HEK293 (cell line): ENCODE results near the gene PRKAG2.

ENCODE experiments used
- CTCF ChIA-PET: fragments of 350-600 bp; formaldehyde crosslinking; extraction: SDS; loops from one replicate; lab custom pipeline; 2021; ENCODE audit warnings: antibody characterized with exemption; lab: Yijun Ruan, JAX
- POLR2A ChIA-PET: fragments of 300-600 bp; formaldehyde crosslinking; extraction: SDS; loops from one replicate; lab custom pipeline; 2020; ENCODE audit warnings: antibody characterized with exemption, inconsistent platforms; lab: Yijun Ruan, JAX
- H3K27ac ChIP-seq: fragments of 200-500 bp; sonication (Bioruptor generic); 2 replicates; pipeline ENCODE4 v1.5.1; 2014; ENCODE audit warnings: low read depth, low read length, control low read depth, inconsistent platforms; ENCODE audit errors: extremely low read depth
- H3K36me3 ChIP-seq, 2 experiments: fragments of 200-500 bp in 1 of 2; sonication (Bioruptor generic) in 1 of 2; 1 replicate in 1 of 2; 2 replicates in 1 of 2; pipeline ENCODE4 v1.5.1; 2014 to 2017; ENCODE audit warnings: inconsistent platforms in 2 of 2, low read length in 2 of 2; ENCODE audit not compliant: control insufficient read depth in 2 of 2, insufficient read depth in 1 of 2
- H3K4me1 ChIP-seq: fragments of 200-500 bp; sonication (Bioruptor generic); 2 replicates; pipeline ENCODE4 v1.5.1; 2014; ENCODE audit warnings: mild to moderate bottlenecking, low read length, inconsistent platforms; ENCODE audit not compliant: control insufficient read depth, insufficient read depth
- H3K4me3 ChIP-seq: 2 replicates; pipeline ENCODE4 v1.5.1; 2011; ENCODE audit warnings: low read depth, mild to moderate bottlenecking, control low read depth, low read length, moderate library complexity
- H3K9me3 ChIP-seq: fragments of 200-500 bp; sonication (Bioruptor generic); 2 replicates; pipeline ENCODE4 v1.5.1; 2014; ENCODE audit warnings: low read depth, low read length, inconsistent platforms; ENCODE audit not compliant: control insufficient read depth, insufficient read depth
- GLI2 ChIP-seq: fragments of 450-650 bp; formaldehyde crosslinking; IDR thresholded peaks from 2 replicates; pipeline ENCODE4; 2017; ENCODE audit warnings: missing biosample characterization, missing genetic modification characterization, low read depth, borderline replicate concordance
- ZBTB20 ChIP-seq: fragments of 450-650 bp; formaldehyde crosslinking; IDR thresholded peaks from 2 replicates; pipeline ENCODE4 v1.5.1; 2016; ENCODE audit warnings: missing biosample characterization, missing genetic modification characterization
- ZEB2 ChIP-seq: fragments of 450-650 bp; formaldehyde crosslinking; IDR thresholded peaks from 2 replicates; pipeline ENCODE4 v1.5.1; 2016; ENCODE audit warnings: missing biosample characterization, missing genetic modification characterization
- ZNF10 ChIP-seq: fragments of 450-650 bp; formaldehyde crosslinking; IDR thresholded peaks from 2 replicates; pipeline ENCODE4 v1.5.1; 2017; ENCODE audit warnings: missing biosample characterization, missing genetic modification characterization
- ZNF112 ChIP-seq: fragments of 450-650 bp; formaldehyde crosslinking; IDR thresholded peaks from 2 replicates; pipeline ENCODE4 v1.5.0; 2017; ENCODE audit warnings: missing biosample characterization, missing genetic modification characterization
- ZNF114 ChIP-seq: fragments of 450-650 bp; formaldehyde crosslinking; IDR thresholded peaks from 2 replicates; pipeline ENCODE4 v1.5.0; 2017; ENCODE audit warnings: missing biosample characterization, missing genetic modification characterization
- ZNF155 ChIP-seq: fragments of 450-650 bp; formaldehyde crosslinking; IDR thresholded peaks from 2 replicates; pipeline ENCODE4 v1.5.1; 2016; ENCODE audit warnings: missing biosample characterization, missing genetic modification characterization
- ZNF157 ChIP-seq: fragments of 450-650 bp; formaldehyde crosslinking; IDR thresholded peaks from 2 replicates; pipeline ENCODE4 v1.5.1; 2016; ENCODE audit warnings: missing biosample characterization, missing genetic modification characterization
- ZNF169 ChIP-seq: fragments of 450-650 bp; formaldehyde crosslinking; IDR thresholded peaks from 2 replicates; pipeline ENCODE4 v1.5.1; 2016; ENCODE audit warnings: missing biosample characterization, missing genetic modification characterization
- ZNF214 ChIP-seq: fragments of 450-650 bp; formaldehyde crosslinking; IDR thresholded peaks from 2 replicates; pipeline ENCODE4 v1.5.1; 2017; ENCODE audit warnings: missing biosample characterization, mild to moderate bottlenecking, missing genetic modification characterization, borderline replicate concordance
- ZNF341 ChIP-seq: fragments of 450-650 bp; formaldehyde crosslinking; IDR thresholded peaks from 2 replicates; pipeline ENCODE4; 2016; ENCODE audit warnings: low read depth, missing biosample characterization, missing genetic modification characterization
- ZNF394 ChIP-seq: fragments of 450-650 bp; formaldehyde crosslinking; IDR thresholded peaks from 2 replicates; pipeline ENCODE4 v1.5.1; 2016; ENCODE audit warnings: missing biosample characterization, missing genetic modification characterization, mild to moderate bottlenecking, moderate library complexity, borderline replicate concordance
- ZNF416 ChIP-seq: fragments of 450-650 bp; formaldehyde crosslinking; IDR thresholded peaks from 2 replicates; pipeline ENCODE4 v1.5.1; 2016; ENCODE audit warnings: missing biosample characterization, missing genetic modification characterization
- ZNF473 ChIP-seq: fragments of 450-650 bp; formaldehyde crosslinking; IDR thresholded peaks from 2 replicates; pipeline ENCODE4 v1.5.1; 2017; ENCODE audit warnings: missing biosample characterization, missing genetic modification characterization
- ZNF501 ChIP-seq: fragments of 450-650 bp; formaldehyde crosslinking; IDR thresholded peaks from 2 replicates; pipeline ENCODE4 v1.5.1; 2016; ENCODE audit warnings: missing biosample characterization, missing genetic modification characterization
- ZNF548 ChIP-seq: fragments of 450-650 bp; formaldehyde crosslinking; IDR thresholded peaks from 2 replicates; pipeline ENCODE4 v1.5.1; 2016; ENCODE audit warnings: missing biosample characterization, missing genetic modification characterization
- ZNF558 ChIP-seq: fragments of 450-650 bp; formaldehyde crosslinking; IDR thresholded peaks from 2 replicates; pipeline ENCODE4 v1.5.1; 2016; ENCODE audit warnings: missing biosample characterization, missing genetic modification characterization
- ZNF610 ChIP-seq: fragments of 450-650 bp; formaldehyde crosslinking; IDR thresholded peaks from 2 replicates; pipeline ENCODE4 v1.5.1; 2016; ENCODE audit warnings: missing biosample characterization, missing genetic modification characterization, borderline replicate concordance
- ZNF76 ChIP-seq: fragments of 450-650 bp; formaldehyde crosslinking; IDR thresholded peaks from 2 replicates; pipeline ENCODE4; 2016; ENCODE audit warnings: low read depth, missing biosample characterization, missing genetic modification characterization, borderline replicate concordance
- ZSCAN30 ChIP-seq: fragments of 450-650 bp; IDR thresholded peaks from 2 replicates; pipeline ENCODE4 v1.5.1; 2018; ENCODE audit warnings: missing biosample characterization, mild to moderate bottlenecking, missing genetic modification characterization, moderate library complexity
- TF ChIP-seq, protein P1 (sequence below): fragments of 450-650 bp; formaldehyde crosslinking; IDR thresholded peaks from 2 replicates; pipeline ENCODE4 v1.5.1; 2016; ENCODE audit warnings: missing biosample characterization, missing genetic modification characterization
- TF ChIP-seq, protein P2 (sequence below): fragments of 450-650 bp; IDR thresholded peaks from 2 replicates; pipeline ENCODE4 v1.5.1; 2018; ENCODE audit warnings: missing biosample characterization, missing genetic modification characterization
- TF ChIP-seq, protein P3 (sequence below): fragments of 450-650 bp; formaldehyde crosslinking; IDR thresholded peaks from 2 replicates; pipeline ENCODE4 v1.5.1; 2017; ENCODE audit warnings: missing biosample characterization, mild to moderate bottlenecking, missing genetic modification characterization, moderate library complexity

The PRKAG2 gene

DNA sequence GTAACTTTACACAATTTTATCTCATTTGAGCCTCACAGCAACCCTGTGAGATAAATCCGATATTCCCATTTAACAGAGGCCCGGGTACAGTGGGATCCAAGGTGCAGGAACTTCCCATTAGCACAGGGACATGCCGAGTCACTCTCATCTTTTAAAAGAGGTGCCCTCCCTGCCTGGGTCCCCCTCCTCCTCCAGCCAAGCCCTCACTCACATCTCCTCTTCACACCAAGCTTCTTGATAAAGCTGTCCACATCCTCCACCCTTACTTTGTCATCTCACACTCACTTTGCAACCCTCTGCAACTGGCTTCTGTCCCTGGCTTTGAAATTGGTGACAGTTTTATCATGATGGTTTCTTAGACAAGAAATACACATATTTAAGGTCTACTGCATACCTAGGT lies 212.6 kb downstream of the PRKAG2 start (continued):
- TF ChIP-seq ZBTB20 (tag by site-specific recombination), result no peak

DNA sequence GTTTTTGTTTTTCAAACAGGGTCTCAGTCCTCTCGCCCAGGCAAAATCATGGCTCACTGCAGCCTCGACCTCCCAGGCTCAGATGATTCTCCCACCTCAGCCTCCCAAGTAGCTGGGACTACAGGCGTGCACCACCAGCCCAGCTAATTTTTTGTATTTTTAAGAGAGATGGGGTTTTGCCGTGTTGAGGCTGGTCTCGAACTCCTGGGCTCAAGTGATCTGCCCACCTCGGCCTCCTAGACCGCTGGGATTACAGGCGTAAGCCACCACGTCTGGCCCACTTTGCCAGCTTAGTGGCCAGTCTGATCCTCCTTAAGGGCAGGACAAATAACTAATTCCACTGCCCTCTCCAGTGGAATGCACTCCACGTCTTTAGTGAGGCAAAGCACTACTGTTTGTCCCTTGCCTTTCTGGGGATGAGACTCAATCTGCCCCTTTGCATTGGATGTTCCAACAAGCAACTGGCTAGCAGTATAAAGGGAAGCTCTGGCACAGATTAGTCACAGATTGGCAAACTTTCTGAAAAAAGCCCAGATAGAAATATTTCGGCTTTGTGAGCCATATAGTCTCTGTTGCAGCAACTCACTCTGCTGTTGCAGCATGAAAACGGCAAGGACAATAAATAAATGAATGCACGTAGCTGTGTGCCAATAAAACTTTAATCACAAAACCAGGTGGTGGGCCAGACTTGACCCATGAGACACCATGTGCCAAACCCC lies 213.4 kb downstream of the PRKAG2 start:
- CTCF ChIA-PET, result interaction anchor here (0.6 to 0.7 kb wide), 2 partner anchors 39 to 40 kb away, joined by 3 read pairs; no protein-coding TSS in a partner anchor

DNA sequence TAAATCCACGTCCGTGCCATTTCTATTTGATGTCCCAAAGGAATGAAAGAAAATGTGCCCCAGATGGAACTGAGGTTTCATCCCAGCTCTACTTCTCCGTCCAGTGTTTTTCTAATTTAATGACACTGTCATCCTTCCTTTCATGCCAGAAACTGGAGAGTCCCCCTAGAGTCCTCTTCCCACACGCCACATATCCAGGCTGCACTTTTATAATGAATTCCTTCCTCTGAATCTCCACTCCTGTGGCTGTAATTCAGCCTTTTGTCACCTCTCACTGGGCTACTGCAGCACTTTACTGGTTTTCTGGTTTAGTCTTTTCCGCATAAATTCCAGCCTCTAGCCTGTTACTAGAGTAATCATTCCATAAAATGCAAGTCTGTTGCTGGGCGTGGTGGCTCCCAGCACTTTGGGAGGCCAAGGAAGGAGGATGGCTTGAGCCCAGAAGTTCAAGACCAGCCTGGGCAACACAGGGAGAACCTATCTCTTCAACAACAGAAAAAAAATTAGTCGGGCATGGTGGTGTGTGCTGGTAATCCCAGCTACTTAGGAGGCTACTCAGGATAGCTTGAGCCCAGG lies 214.6 kb downstream of the PRKAG2 start:
- ChIA-PET POLR2A (no interaction called here), CTCF (interaction anchor here (0.6 kb wide), 1 partner anchor 56 kb away, joined by 3 read pairs; no protein-coding TSS in a partner anchor)
- H3K4me1 ChIP-seq, result no peaks in the 10 kb centered on the region
- no peak for TF ChIP-seq ZNF558 (tag by site-specific recombination)
- no peak for TF ChIP-seq ZNF155 (tag by site-specific recombination)
- no peak for TF ChIP-seq ZNF112 (tag by site-specific recombination)
- TF ChIP-seq ZNF169 (tag by site-specific recombination), result no peak
- no peak for TF ChIP-seq GLI2 (tag by site-specific recombination)
- TF ChIP-seq ZSCAN30 (tag by site-specific recombination), result no peak
- TF ChIP-seq, protein P1, sequence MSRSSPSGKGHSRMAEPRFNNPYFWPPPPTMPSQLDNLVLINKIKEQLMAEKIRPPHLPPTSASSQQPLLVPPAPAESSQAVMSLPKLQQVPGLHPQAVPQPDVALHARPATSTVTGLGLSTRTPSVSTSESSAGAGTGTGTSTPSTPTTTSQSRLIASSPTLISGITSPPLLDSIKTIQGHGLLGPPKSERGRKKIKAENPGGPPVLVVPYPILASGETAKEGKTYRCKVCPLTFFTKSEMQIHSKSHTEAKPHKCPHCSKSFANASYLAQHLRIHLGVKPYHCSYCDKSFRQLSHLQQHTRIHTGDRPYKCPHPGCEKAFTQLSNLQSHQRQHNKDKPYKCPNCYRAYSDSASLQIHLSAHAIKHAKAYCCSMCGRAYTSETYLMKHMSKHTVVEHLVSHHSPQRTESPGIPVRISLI (tag by site-specific recombination), result no peak
- H3K4me3 ChIP-seq, result no peak overlapping the region
- no peak overlapping the region for H3K27ac ChIP-seq
- H3K9me3 ChIP-seq, result no peaks in the 10 kb centered on the region
- peaks cover 0 to 4% of the 10 kb centered on the region in 2 experiments; a peak in 1 of 3 replicates for H3K36me3 ChIP-seq

More for the DNA sequence above, 213.4 kb downstream of the PRKAG2 start:
- Histone ChIP-seq H3K4me3 (no peak overlapping the region), H3K4me1 (no peaks in the 10 kb centered on the region), H3K36me3 (peaks cover 0 to 9% of the 10 kb centered on the region in 2 experiments; a peak in 1 of 3 replicates)
- POLR2A ChIA-PET, result no interaction called here
- no peak for TF ChIP-seq ZBTB20 (tag by site-specific recombination)
- TF ChIP-seq ZNF548, result no peak
- no peak for TF ChIP-seq ZNF76 (tag by site-specific recombination)
- TF ChIP-seq ZNF394, result no peak
- TF ChIP-seq ZNF416 (tag by site-specific recombination), result no peak
- TF ChIP-seq, all 188 proteins: peak for 0
- H3K27ac ChIP-seq, result no peak overlapping the region
- no peaks in the 10 kb centered on the region for H3K9me3 ChIP-seq

DNA sequence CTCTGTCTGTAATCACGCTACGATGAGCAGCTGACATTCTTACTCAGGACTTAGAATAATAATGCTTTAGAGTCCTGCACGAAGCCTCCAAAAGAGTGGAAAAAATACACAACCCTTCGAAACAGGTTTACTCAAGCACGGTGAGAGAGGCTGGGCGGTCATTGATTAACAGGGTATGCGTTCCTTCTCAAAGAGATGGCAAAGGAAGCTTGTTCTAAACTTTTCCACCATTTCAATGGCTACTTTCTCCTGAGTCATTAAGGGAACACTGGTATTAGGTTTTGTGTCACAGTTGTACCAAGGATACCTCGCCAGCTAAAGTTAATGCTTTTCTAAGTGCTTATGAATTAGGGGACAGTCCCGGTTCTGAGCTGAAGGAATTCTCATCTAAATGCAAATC lies 215.3 kb downstream of the PRKAG2 start:
- Histone ChIP-seq H3K4me3 (no peak overlapping the region), H3K4me1 (no peaks in the 10 kb centered on the region), H3K9me3 (no peaks in the 10 kb centered on the region), H3K27ac (no peak overlapping the region), H3K36me3 (no peaks in the 10 kb centered on the region)
- POLR2A ChIA-PET, result interaction anchor here (0.6 kb wide), 1 partner anchor 20 kb away, joined by 7 read pairs; no protein-coding TSS in a partner anchor
- CTCF ChIA-PET, result interaction anchor here (0.6 to 1.6 kb wide), 2 partner anchors 35 to 56 kb away, joined by 3 read pairs; no protein-coding TSS in a partner anchor
- no peak for TF ChIP-seq ZNF341 (tag by site-specific recombination)
- TF ChIP-seq GLI2 (tag by site-specific recombination), result no peak
- no peak for TF ChIP-seq ZNF114 (tag by site-specific recombination)
- no peak for TF ChIP-seq ZNF157 (tag by site-specific recombination)
- TF ChIP-seq ZNF10 (tag by site-specific recombination), result no peak
- no peak for TF ChIP-seq ZNF610 (tag by site-specific recombination)
- TF ChIP-seq ZNF473, result no peak
- TF ChIP-seq, protein P1 (tag by site-specific recombination), result no peak
- no peak for TF ChIP-seq ZSCAN30 (tag by site-specific recombination)
- TF ChIP-seq ZNF214 (tag by site-specific recombination), result no peak
- no peak for TF ChIP-seq ZEB2 (tag by site-specific recombination)
- TF ChIP-seq, protein P2, sequence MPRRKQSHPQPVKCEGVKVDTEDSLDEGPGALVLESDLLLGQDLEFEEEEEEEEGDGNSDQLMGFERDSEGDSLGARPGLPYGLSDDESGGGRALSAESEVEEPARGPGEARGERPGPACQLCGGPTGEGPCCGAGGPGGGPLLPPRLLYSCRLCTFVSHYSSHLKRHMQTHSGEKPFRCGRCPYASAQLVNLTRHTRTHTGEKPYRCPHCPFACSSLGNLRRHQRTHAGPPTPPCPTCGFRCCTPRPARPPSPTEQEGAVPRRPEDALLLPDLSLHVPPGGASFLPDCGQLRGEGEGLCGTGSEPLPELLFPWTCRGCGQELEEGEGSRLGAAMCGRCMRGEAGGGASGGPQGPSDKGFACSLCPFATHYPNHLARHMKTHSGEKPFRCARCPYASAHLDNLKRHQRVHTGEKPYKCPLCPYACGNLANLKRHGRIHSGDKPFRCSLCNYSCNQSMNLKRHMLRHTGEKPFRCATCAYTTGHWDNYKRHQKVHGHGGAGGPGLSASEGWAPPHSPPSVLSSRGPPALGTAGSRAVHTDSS (tag by site-specific recombination), result no peak
- TF ChIP-seq, protein P3, sequence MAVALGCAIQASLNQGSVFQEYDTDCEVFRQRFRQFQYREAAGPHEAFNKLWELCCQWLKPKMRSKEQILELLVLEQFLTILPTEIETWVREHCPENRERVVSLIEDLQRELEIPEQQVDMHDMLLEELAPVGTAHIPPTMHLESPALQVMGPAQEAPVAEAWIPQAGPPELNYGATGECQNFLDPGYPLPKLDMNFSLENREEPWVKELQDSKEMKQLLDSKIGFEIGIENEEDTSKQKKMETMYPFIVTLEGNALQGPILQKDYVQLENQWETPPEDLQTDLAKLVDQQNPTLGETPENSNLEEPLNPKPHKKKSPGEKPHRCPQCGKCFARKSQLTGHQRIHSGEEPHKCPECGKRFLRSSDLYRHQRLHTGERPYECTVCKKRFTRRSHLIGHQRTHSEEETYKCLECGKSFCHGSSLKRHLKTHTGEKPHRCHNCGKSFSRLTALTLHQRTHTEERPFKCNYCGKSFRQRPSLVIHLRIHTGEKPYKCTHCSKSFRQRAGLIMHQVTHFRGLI, result no peak
- no peak for TF ChIP-seq ZNF501 (tag by site-specific recombination)
